T-helper 1 cell (primary cell): ENCODE data around the gene WFDC6.

Experiments used
- DNase-seq, 5 donors: peaks; one replicate each; pipeline ENCODE4 v3.0.0-alpha.2; 2012 to 2020

Gene WFDC6

DNA sequence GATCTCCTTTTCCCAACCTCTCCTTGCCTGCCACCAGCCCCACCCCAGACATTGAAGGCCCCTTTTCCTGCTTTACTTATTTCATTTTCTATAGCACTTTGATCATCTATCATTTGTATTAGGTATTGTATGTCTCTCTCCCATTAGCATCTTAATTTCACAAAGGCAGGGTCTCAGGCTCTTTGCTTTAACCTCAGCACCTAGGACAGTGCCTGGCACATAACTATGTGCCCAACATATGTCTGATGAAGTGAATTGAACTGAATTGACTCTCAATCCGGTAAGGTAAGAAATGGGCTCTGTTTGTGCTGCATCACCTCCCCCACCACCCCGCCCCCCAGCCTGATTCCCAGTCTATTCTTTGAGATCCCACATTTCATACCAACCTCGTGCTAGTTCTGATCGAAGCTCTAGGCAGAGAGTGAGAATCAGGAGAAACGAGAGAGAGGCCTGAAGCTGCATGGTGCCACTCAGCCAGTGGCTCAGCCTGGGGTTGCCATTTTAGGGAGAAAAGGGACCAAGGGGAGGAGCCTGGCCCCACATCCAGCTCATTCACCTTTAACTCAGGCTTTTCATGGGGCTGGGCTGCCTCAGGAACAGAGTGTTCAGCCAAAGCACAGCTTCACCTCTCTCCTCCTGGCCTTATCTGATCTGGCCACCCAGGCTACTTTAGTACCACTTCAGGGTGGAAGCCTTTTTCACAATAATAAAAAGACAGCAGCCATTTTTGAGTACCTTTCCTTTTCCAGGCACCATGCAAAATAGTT is 24.0 kb downstream of the WFDC6 start, which contains the start of gene SPINT3:
Gene SPINT3, minus strand, starts transcription at position 476 of the 767 bp plus-strand sequence. Its CDS starts 14 bp downstream, at position 462.
- no peak for DNase-seq

DNA sequence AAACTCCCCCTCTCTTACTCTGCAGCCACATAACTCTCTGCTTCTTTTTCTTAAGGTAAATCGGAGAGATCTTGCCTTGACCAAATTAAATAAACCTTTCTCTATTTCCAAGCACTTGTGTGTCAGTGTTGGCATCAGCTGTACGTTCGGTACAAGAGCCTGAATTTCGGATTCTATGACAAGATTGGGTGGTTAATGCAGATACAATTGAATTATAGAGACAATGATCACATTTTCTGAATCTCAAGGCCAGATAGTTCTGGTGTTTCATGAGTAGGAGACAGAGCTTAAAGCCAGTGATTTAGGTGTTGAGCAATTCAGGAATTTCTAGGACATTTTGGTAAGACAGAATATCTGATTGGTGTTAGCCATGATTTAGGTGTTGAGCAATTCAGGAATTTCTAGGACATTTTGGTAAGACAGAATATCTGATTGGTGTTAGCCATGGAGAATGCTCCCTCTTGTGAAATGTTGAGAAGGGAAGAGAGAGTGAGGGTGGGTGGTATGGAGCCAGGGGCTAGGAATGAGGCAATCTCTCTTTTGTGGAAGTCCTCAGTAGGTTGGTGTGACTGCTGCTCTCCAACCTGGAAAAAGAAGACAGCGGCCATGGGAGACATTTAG is 28.9 kb downstream of the WFDC6 start:
- DNase-seq, result no peak

DNA sequence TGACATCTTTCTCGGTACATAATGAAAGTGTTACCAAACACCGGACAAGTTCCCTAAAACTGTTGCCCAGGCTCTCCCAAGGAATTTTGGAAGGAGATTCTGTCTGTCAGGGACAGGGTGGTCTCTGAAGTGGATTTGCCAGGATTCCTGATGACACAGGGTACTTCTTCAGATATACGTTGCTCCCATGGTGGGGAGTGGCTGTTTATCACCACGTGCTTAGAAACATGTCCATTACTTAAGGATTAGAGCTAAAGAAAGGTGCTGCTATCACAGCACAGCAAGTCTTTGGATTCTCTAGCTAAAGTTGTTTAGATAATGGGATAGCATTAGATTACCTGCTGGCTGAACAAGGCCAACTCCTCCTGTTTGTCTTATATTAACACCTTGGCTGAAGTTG is 30.2 kb downstream of the WFDC6 start:
- no peak for DNase-seq

DNA sequence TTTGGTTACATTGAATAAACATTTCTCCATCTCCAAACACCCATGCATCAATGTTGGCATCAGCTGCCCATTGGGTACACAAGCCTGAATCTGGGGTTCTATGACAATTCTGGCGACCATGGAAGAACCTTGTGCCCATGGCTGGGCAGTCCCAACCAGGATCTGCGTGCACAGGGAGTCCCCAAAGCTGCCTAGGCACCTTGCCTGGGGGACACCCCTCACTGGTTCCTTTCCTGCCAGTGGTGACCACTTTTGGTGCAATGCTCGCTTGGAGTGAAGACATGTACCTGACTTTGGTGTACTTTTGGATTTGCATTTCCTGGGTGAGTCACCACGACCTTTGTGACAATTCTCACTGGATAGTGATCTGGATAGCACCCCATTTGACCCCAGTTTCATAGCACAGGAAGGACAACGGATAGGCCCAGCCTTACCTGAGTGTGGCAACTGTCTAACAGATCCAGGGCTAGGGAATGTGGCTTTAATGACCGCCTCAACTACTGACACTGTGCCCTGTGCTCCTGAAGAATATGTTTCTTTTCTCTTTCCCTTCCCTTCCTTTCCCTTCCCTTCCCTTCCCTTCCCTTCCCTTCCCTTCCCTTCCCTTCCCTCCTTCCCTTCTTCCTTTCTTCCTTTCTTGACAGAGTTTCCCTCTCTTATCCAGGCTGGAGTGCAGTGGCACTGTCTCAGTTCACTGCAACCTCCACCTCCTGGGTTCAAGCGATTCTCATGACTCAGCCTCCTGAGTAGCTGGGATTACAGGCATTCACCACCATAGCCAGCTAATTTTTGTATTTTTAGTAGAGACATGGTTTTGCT is 31.0 kb downstream of the WFDC6 start:
- no peak for DNase-seq

DNA sequence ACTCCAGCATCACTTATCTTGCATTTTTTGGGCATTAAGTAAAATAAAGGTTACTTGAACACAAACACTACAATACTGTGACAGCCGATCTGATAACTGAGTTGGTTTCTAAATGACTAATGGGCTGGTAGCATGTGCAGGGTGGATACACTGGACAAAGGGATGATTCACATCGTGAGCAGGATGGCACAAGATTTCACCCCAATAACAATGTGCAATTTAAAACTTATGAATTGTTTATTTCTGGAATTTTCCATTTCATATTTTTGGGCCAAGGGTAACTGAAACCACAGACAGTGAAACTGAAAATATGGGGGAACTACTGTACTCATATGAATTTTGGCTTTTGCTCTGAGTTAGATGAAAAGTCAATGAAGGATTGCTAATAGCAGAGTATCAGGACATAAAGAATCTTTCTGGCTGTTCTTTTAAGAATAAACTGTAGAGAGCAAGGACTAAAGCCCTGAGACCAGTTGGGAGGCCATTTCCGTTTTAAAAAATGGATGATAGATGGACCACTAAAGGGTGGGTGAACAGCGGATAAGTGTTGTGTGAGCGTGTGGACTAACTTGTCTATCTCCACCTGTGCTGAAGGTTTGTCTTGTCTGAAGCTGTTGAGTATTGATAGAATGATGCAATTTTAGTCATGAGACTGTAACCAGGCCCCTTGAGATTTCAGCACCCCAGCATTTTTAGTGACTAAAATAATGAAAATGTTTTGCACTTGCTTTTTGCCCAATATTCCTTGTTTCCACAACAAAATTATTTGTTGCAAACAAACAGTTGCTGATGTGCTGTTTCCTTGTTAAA is 32.1 kb downstream of the WFDC6 start:
- DNase-seq, result peak in 1 of 5 donors; percentile 56

DNA sequence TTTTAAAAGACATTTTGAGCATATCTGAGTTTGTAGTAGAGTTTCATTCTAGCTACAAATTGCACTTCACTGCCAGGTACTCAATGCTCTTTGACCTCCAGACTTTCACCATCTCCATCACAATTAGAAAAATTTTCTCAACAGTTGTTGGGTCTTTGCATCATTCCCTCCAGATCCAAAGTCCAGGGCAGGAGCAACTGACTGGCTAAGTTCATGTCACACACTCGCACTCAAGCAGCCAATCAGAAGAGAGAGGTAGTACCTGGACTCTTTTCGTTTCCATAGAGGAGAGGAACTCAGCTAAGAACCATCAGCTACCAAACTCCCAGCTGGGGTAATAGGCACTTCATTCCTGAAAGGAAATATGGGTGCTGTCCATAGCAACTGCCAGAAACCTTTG is 32.9 kb downstream of the WFDC6 start:
- DNase-seq, result no peak

DNA sequence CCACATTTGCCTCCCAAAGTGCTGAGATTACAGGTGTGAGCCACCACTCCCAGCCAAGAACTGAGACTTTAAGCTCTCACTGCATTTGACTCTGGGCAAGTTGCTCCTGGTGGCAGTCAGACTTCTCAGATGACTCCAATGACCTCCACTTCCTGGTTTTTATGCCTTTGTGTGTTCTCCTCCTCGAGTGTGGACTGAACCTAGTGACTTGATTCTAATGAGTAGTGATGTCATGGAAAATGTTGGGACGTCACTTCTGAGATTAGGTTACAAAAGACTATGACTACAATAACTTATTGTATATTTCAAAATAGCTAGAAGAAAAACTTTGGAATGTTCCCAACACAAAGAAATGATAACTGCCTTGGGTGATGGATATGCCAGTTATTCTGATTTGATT is 35.9 kb downstream of the WFDC6 start:
- DNase-seq, result no peak

DNA sequence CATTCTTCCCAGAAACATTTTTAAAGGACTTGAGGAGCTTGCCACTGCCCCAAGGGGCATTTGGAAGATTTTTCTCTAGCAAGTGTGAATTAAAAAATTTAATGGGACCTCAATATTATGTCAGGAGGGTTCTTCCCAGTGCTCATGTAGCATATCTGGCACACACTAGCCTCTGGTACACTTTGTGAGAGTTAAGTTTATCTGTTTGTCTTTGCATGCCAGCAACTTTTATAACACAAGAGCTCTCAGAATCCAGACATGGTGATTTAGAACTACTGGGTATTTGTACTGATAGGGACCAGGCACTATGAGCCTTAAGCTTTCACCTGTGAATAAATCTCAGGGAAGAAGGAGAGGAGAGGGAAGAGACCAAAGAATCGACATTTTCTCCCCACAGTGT is 36.7 kb downstream of the WFDC6 start:
- no peak for DNase-seq

DNA sequence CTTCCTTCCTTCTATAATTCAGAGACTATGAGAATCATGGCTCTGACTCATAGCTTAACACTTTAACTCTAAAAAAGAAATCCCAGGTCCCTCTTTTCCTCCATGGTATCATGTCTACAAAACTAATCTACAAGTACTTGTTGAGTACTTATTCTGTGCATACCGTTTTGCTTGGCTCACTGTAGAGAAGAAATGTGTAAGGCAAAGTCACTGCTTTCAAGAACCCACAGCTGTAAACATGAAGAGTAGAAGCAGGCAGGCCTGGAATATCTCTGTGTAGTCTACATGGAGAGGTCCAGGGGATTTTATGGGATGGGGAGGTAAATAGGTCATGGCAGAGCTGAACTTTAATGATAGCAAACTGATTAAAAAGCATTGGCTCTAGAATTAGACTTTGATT is 37.7 kb downstream of the WFDC6 start:
- no peak for DNase-seq

DNA sequence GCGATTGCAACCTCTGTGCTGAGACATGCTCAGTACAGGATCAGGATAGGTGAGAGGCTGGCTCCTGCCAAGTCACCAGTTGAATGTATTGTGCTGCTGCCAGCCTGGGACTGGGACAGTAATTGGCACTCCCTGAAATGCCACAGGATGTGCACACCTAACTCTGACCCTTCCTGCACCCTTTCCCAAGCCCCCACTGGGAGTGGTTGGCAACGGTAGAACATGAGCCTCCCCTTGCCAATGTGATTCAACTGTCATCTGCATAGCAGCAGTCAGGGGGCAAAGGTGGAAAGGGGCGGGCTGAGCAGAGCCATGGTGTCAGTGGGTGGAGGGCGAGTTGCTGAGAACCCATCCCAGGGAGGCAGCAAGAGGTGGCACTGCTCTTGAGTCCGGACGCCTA is 39.3 kb downstream of the WFDC6 start:
- DNase-seq, result no peak

DNA sequence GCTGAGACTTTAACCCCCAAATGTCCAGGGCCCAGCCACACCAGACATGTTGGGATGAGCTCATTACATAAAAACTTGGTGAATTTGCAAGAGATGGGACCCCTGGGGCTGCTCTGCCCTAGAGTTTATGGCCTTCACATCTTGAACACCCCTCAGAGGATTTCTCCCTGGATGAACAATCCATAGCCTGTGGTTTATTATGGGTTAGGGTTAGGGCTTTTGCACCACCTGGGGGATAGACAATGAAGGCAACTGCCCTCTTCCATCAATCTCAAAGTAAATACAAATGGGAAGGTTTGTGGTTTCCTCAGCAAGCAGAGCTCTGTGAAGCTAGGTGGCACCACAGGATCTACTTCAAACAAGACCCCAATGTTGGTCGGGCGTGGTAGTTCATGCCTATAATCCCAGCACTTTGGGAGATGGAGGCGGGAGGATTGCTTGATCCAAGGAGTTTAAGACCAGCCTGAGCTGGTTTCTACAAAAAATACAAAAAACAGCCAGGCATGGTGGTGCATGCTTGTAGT is 41.2 kb downstream of the WFDC6 start:
- no peak for DNase-seq

DNA sequence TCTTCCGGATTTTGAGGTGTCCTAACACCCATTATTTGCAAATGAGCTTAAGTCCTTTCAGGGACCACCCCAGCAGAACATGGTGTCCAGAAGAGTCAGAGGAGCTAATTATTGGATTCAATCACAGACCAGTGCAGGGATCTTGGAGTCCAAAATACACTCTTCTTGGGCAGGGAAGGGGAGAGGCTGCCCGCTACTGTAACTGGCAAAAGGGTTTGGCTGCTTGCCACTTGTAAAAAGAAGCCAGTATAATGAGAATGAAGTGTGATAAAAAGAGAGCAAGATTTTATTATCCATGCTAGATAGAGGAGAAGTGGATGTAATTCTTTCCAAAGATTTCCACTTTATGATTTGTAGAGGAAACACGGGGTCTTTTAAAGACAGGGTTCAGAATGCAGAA is 43.1 kb downstream of the WFDC6 start:
- no peak for DNase-seq

DNA sequence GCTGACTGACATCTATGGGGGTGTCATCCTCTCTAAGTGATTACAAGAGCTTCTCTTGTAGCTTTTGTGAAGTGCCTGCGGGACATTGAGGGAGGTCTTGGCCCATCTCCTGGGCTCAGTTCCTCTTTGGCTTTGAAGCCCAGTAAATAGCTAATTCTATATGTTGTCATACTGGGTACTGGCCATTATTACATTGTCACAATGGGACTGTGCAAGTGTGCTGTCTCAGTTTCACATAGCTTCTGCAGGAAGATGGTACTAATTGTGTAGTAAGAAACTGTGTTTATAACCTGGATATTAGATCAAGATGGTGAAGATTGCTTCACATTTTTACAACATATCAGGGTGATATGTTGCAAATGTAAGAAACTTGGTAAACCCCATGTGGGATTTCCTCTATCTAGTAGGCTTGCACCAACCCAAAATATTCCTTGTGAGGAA is 43.8 kb downstream of the WFDC6 start:
- DNase-seq, result no peak

DNA sequence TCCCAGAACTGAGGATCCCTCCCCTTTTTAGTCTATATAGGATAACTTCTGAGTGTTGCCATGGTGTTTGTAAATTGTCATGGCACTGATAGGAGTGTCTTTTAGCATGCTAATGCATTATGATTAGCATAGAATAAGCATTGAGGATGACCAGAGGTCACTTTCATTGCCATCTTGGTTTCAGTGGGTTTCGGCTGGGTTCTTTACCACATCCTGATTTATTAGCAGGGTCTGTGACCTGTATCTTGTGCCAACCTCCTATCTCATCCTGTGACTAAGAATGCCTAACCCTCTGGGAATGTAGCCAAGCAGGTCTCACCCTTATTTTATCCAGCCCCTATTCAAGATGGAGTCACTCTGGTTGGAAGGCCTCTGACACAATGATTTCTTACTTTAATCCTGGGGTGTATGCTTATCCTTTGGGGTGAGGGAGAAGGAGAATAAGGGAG is 50.2 kb downstream of the WFDC6 start:
- DNase-seq, result no peak

DNA sequence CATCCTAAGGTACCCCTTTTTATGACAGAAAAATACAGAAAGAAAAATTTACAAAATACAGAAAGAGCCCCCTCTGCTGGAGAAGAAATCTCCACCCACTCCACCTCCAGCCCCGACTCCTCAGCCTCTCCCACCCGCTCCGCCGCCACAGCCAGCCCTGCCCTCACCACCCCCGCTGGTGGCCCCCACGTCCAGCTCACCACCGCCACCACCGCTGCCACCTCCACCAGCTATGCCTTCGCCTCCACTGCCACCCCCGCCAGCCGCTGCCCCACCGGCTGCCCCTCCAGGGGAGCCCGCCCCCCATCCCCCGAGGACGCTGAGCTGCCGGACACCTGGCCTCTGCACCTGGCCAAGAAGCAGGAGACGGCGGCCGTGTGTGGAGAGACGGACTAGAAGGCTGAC is 52.0 kb downstream of the WFDC6 start:
- no peak for DNase-seq

DNA sequence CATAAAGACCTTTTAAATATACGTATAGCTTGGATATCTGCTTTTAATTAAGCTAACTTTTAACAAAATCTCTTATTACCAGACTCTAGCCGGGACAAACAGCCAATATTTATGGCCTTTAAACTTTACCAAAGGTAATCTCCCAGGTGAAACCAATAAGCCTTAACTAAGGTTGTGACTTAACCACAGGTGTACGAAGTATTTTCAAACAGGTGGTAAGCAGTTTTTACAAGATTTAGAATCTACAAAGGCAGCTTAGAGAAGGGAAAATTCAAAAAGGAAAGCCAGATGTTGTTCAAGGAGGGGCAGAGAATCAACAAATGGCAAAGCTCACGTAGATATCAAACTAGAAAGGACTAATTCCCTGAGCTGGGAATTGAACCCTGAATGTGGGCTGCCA is 53.9 kb downstream of the WFDC6 start:
- DNase-seq, result no peak

DNA sequence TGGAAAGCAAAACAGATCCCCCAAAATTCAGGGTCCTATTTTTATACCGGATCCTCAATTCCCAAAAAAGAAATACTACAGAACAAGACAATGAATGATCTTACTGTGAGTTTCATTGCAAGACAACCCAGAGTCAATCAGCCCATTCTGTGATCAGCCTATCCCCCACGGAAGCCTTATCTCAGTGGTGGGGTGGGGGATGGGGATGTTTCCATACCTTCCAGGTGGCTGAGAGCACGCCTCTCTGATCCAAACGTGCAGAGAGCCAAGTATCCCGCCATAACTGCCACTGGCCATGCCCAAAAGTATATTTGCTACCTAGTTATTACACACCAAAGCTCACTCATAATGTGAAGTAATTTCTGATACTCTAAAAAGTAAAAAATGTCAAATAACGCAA is 54.6 kb downstream of the WFDC6 start:
- DNase-seq, result no peak
